Fibroblast of villous mesenchyme (primary cell): ENCODE measurements around the gene RNPC3. TPM values are rescaled to one million over a fixed set of nuclear protein-coding genes. Genes with fewer than 3 reads are reported as not detected.
A peak's percentile ranks its signal among the peaks of the same experiment; 100 is the strongest.

Experiments
- DNase-seq: peaks from one replicate; pipeline ENCODE4 v3.0.0-alpha.2; 2010; ENCODE audit warnings: low read depth
- H3K4me3 ChIP-seq: 2 replicates; pipeline ENCODE4 v1.5.1; 2011; ENCODE audit warnings: low read depth, mild to moderate bottlenecking, low read length
- CTCF ChIP-seq: IDR thresholded peaks from 2 replicates; pipeline ENCODE4 v1.5.1; 2012; ENCODE audit warnings: low read depth, mild to moderate bottlenecking, low read length; ENCODE audit not compliant: insufficient read depth
- total RNA-seq: library from RNA; depleted of rRNA; stranded (reverse); fragments of >200 nt; gene quantifications from 2 replicates; pipeline ENCODE4 v1.2.3, GENCODE V29; 2012

RNPC3 gene
- 12.9 and 16.0 TPM in 2 replicates for total RNA-seq

GRCh38 chr1:103525607-103526507 is at the start of gene RNPC3:
TSS of gene RNPC3 (plus strand) at chr1:103525699. CDS start at chr1:103526071, 372 bp downstream.
- peak; percentile 94 for DNase-seq
- H3K4me3 ChIP-seq = peak within 1 kb of the TSS; percentile 97
- no peak for TF ChIP-seq CTCF

- TF ChIP-seq CTCF = no peak
- H3K4me3 ChIP-seq = no peak overlapping the region
- no peak for DNase-seq
These were observed 48.4 kb upstream of the RNPC3 start for GRCh38 chr1:103477101-103477500.

GRCh38 chr1:103489935-103490334 is 35.6 kb upstream of the RNPC3 start:
- DNase-seq = peak; percentile 16
- H3K4me3 ChIP-seq = no peak overlapping the region
- TF ChIP-seq CTCF = no peak

GRCh38 chr1:103492003-103492625 is 33.4 kb upstream of the RNPC3 start:
- no peak overlapping the region for H3K4me3 ChIP-seq
- TF ChIP-seq CTCF = no peak
- no peak for DNase-seq

GRCh38 chr1:103496014-103496635 is 29.4 kb upstream of the RNPC3 start:
- no peak overlapping the region for H3K4me3 ChIP-seq
- DNase-seq = peak; percentile 33
- TF ChIP-seq CTCF = no peak

GRCh38 chr1:103497404-103497803 is 28.1 kb upstream of the RNPC3 start:
- no peak for TF ChIP-seq CTCF
- no peak overlapping the region for H3K4me3 ChIP-seq
- DNase-seq = no peak
